Mucosa of descending colon (tissue), 3 donors: Measurements from ENCODE around the gene SLC22A16. TPM values are rescaled to one million over a fixed set of nuclear protein-coding genes. Genes with fewer than 3 reads are reported as not detected.
"Not testable (repeated sequence)": the region's sequence is repeated elsewhere in the genome, so short reads cannot be mapped to it uniquely, and the experiment has no call there.

Experiments
- ATAC-seq: fragments of 200-7000 bp; cut with Tn5 transposase; one replicate; pipeline ENCODE4 v1.9.1; 2020; ENCODE audit warnings: mild to moderate bottlenecking, moderate library complexity
- DNase-seq, 3 donors: peaks; one replicate each; pipeline ENCODE4 v3.0.0-alpha.2; 2020
- H3K36me3 ChIP-seq: fragments of 200-600 bp; one replicate; pipeline ENCODE4 v1.8.0; 2021; ENCODE audit warnings: low read depth, mild to moderate bottlenecking
- H3K4me1 ChIP-seq: fragments of 200-600 bp; one replicate; pipeline ENCODE4 v1.8.0; 2021; ENCODE audit warnings: low read depth, mild to moderate bottlenecking
- H3K4me3 ChIP-seq: fragments of 200-600 bp; one replicate; pipeline ENCODE4 v1.8.0; 2021; ENCODE audit warnings: mild to moderate bottlenecking
- H3K9me3 ChIP-seq: fragments of 200-600 bp; one replicate; pipeline ENCODE4 v1.8.0; 2021; ENCODE audit warnings: mild to moderate bottlenecking
- CTCF ChIP-seq: fragments of 200-600 bp; IDR thresholded peaks from one replicate; pipeline ENCODE4 v1.8.0; 2022; ENCODE audit warnings: antibody characterized with exemption, mild to moderate bottlenecking
- intact Hi-C, 2 donors: fragments of 100-400 bp; cut with DNase I in 1 of 2; cut with micrococcal nuclease in 1 of 2; formaldehyde crosslinking; loops; one replicate each; pipeline versions ENCODE4 v1.11.0 to v1.11.1; 2022; cut with DNase I, micrococcal nuclease
- total RNA-seq, 3 donors: library from RNA; stranded (reverse); fragmentation: NEBNext Ultra II Directional in 2 of 3; extraction: Animal tissue kit (Norgen Biotek cat#: 25700) in 2 of 3; gene quantifications; one replicate each; pipeline versions ENCODE4 v1.2.1 to v1.2.4, GENCODE V29; 2021 to 2023
- donor health status: DM: no; HTN: no; CAD: no; lungs with moderate emphysema.
- donor health status: DM: no; HTN: no; CAD: no.
- donor health status: DM: no; HTN: yes; CAD: no.

The SLC22A16 gene
- total RNA-seq, 3 donors from 2014 or later = 0.16 to 0.46 TPM; not detected in 1

- Histone ChIP-seq H3K36me3 (no peaks in the 10 kb centered on the region), H3K4me3 (no peak overlapping the region), H3K4me1 (no peaks in the 10 kb centered on the region), H3K9me3 (peaks cover 12% of the 10 kb centered on the region)
- no peak for ATAC-seq
- DNase-seq = no peak
- intact Hi-C loops = no loop called here
- no peak for TF ChIP-seq CTCF
Observed at GRCh38 chr6:110467566-110468140, 8.8 kb downstream of the SLC22A16 start.

GRCh38 chr6:110462884-110463481 is 13.4 kb downstream of the SLC22A16 start:
- no peak for ATAC-seq
- no peak for TF ChIP-seq CTCF
- peaks cover 27% of the 10 kb centered on the region for H3K9me3 ChIP-seq
- H3K4me3 ChIP-seq = no peak overlapping the region
- DNase-seq = no peak
- intact Hi-C loops = no loop called here
- no peaks in the 10 kb centered on the region for H3K36me3 ChIP-seq
- H3K4me1 ChIP-seq = no peaks in the 10 kb centered on the region

DNA sequence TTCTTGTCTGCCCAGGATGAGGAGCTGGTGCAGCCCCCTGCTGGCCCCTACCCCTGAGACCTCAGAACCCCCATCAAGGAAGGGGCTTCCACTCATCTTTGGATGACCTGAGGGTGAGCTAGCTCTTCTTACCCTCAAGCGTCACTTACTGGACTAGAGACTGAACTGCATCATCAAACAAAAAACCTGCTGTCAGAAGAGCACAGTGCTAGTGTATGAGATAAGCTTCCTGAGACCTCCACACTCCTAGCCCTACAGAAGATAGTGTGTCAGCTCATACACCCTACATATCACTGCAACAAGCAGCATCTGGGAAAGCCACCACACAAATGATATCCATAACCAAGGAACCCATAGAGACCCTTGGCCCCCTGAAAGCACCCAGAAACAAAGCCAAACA is 15.0 kb downstream of the SLC22A16 start:
- peaks cover 27% of the 10 kb centered on the region for H3K9me3 ChIP-seq
- no peak overlapping the region for H3K4me3 ChIP-seq
- H3K36me3 ChIP-seq = no peaks in the 10 kb centered on the region
- no peak for TF ChIP-seq CTCF
- intact Hi-C loops = no loop called here
- H3K4me1 ChIP-seq = no peaks in the 10 kb centered on the region
- no peak for ATAC-seq
- DNase-seq = no peak

- no peak for DNase-seq
- TF ChIP-seq CTCF = no peak
- intact Hi-C loops = no loop called here
Observed at GRCh38 chr6:110459137-110459536, 17.3 kb downstream of the SLC22A16 start.

DNA sequence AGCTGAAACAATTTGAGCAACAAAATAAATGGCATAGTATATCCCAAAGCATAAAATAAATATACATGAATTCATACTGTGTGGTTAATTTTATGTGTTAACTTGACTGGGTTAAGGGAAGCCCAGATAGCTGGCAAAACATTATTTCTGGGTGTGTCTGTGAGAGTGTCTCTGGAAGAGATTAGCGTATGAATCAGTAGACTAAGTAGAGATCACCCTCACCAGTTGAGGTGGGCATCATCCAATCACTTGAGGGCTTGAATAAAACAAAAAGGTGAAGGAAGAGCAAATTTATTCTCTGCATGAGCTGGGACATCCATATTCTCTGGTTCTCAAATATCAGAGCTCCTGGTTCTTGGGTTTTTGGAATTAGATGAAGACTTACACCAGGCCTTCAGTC is 17.9 kb downstream of the SLC22A16 start:
- intact Hi-C loops = no loop called here
- Histone ChIP-seq H3K4me1 (no peaks in the 10 kb centered on the region), H3K36me3 (no peaks in the 10 kb centered on the region), H3K9me3 (peaks cover 23% of the 10 kb centered on the region), H3K4me3 (no peak overlapping the region)
- no peak for DNase-seq
- ATAC-seq = no peak
- TF ChIP-seq CTCF = no peak

More at GRCh38 chr6:110459137-110459536, 17.3 kb downstream of the SLC22A16 start:
- Histone ChIP-seq H3K36me3 (no peaks in the 10 kb centered on the region), H3K4me3 (no peak overlapping the region), H3K9me3 (peaks cover 26% of the 10 kb centered on the region), H3K4me1 (no peaks in the 10 kb centered on the region)
- no peak for ATAC-seq

GRCh38 chr6:110457567-110458175 is 18.7 kb downstream of the SLC22A16 start:
- H3K36me3 ChIP-seq, H3K4me3 ChIP-seq, intact Hi-C loops, H3K4me1 ChIP-seq, ATAC-seq: not testable (repeated sequence)
- DNase-seq = peak in 2 of 3 donors; percentile 42 to 46
- H3K9me3 ChIP-seq = peaks cover 15% of the 10 kb centered on the region
